GM12878 (cell line): ENCODE measurements around the gene SYCE1L. TPM values are rescaled to one million over a fixed set of nuclear protein-coding genes. Genes with fewer than 3 reads are reported as not detected.

Experiments
- CREB1 ChIP-seq: IDR thresholded peaks from 2 replicates; pipeline ENCODE4 v1.6.1; 2012; ENCODE audit warnings: low read depth, mild to moderate bottlenecking, inconsistent platforms
- CUX1 ChIP-seq: IDR thresholded peaks from 2 replicates; pipeline ENCODE4 v1.6.1; 2012; ENCODE audit warnings: improper control_type of control experiment, low read depth, low read length; ENCODE audit not compliant: insufficient replicate concordance
- EGR1 ChIP-seq, 2 experiments: IDR thresholded peaks; 1 replicate in 1 of 2; 2 replicates in 1 of 2; pipeline ENCODE4 v1.6.1; 2011 to 2012; ENCODE audit warnings: low read depth in 2 of 2, low read length in 2 of 2, borderline replicate concordance in 1 of 2, mild to moderate bottlenecking in 1 of 2, moderate library complexity in 1 of 2
- IKZF1 ChIP-seq: fragments of 450-650 bp; conservative IDR thresholded peaks from 2 replicates; pipeline ENCODE4 v1.6.1; 2017; ENCODE audit warnings: antibody characterized with exemption, mild to moderate bottlenecking
- KAT2A ChIP-seq: conservative IDR thresholded peaks from 2 replicates; pipeline ENCODE4 v1.6.1; 2011; ENCODE audit warnings: low read depth, low read length; ENCODE audit not compliant: control insufficient read depth
- NR2C2 ChIP-seq: IDR thresholded peaks from 2 replicates; pipeline ENCODE4 v1.6.1; 2011; ENCODE audit warnings: borderline replicate concordance, low read depth; ENCODE audit not compliant: control insufficient read depth, insufficient read length
- PBX3 ChIP-seq: IDR thresholded peaks from 2 replicates; pipeline ENCODE4 v1.6.1; 2011; ENCODE audit warnings: mild to moderate bottlenecking, low read depth, low read length, moderate library complexity; ENCODE audit not compliant: insufficient replicate concordance
- RAD51 ChIP-seq: fragments of 450-650 bp; IDR thresholded peaks from 2 replicates; pipeline ENCODE4 v1.6.1; 2016; ENCODE audit warnings: moderate library complexity, mild to moderate bottlenecking, inconsistent platforms
- SMAD1 ChIP-seq: fragments of 450-650 bp; IDR thresholded peaks from 2 replicates; pipeline ENCODE4 v1.6.1; 2018; ENCODE audit warnings: mild to moderate bottlenecking, low read depth; ENCODE audit not compliant: partially characterized antibody
- SMC3 ChIP-seq: IDR thresholded peaks from 2 replicates; pipeline ENCODE4 v1.6.1; 2011; ENCODE audit warnings: low read length, improper control_type of control experiment, borderline replicate concordance
- SPI1 ChIP-seq: IDR thresholded peaks from 2 replicates; pipeline ENCODE4 v1.6.1; 2011; ENCODE audit warnings: low read depth, mild to moderate bottlenecking, low read length, moderate library complexity, borderline replicate concordance; ENCODE audit not compliant: insufficient read depth
- WRNIP1 ChIP-seq: IDR thresholded peaks from 2 replicates; pipeline ENCODE4 v1.6.1; 2011; ENCODE audit warnings: low read depth, low read length, improper control_type of control experiment, borderline replicate concordance
- ZNF24 ChIP-seq: fragments of 450-650 bp; IDR thresholded peaks from 2 replicates; pipeline ENCODE4 v1.6.1; 2017; ENCODE audit warnings: antibody characterized with exemption, mild to moderate bottlenecking
- polyA plus RNA-seq, 11 experiments: library from polyadenylated mRNA; depleted of rRNA in 4 of 11; unstranded in 6 of 11; stranded (reverse) in 5 of 11; fragments of >200 nt; fragmentation: Nextera tagmentation in 4 of 11; fragmentation: Illumina TruSeq in 1 of 11; extraction: Ambion mirVana in 4 of 11; extraction: Trizol in 1 of 11; gene quantifications; 1 replicate in 1 of 11; 2 replicates in 10 of 11; pipeline versions ENCODE4 v1.2.1 to v1.2.3, GENCODE V29; 2011 to 2016; ENCODE audit warnings: inconsistent platforms in 2 of 11, missing spikeins in 2 of 11, low read depth in 1 of 11
- total RNA-seq, 4 experiments: library from RNA; depleted of rRNA in 3 of 4; stranded (reverse); fragments of >200 nt in 3 of 4; fragmentation: Illumina TruSeq in 1 of 4; extraction: Trizol in 1 of 4; gene quantifications; 2 replicates each; pipeline versions ENCODE4 v1.2.1 to v1.2.3, GENCODE V29; 2013 to 2021
- TF ChIP-seq, protein P1 (sequence below): fragments of 450-650 bp; formaldehyde crosslinking; IDR thresholded peaks from 2 replicates; pipeline ENCODE4 v1.4.0; 2022; ENCODE audit warnings: mild to moderate bottlenecking, moderate library complexity
- TF ChIP-seq, protein P2 (sequence below): fragments of 450-650 bp; IDR thresholded peaks from 2 replicates; pipeline ENCODE4 v1.6.1; 2016; ENCODE audit warnings: mild to moderate bottlenecking
- TF ChIP-seq, protein P3 (sequence below): IDR thresholded peaks from 2 replicates; pipeline ENCODE4 v1.6.1; 2012; ENCODE audit warnings: low read depth, low read length, improper control_type of control experiment

Gene SYCE1L
- total and polyA plus RNA-seq, 10 of the 15 experiments (the other 5 are each of a cell fraction or from before 2014, with no cell fraction given): 0.35 to 4.6 (median 0.91) TPM; not detected in 5

DNA sequence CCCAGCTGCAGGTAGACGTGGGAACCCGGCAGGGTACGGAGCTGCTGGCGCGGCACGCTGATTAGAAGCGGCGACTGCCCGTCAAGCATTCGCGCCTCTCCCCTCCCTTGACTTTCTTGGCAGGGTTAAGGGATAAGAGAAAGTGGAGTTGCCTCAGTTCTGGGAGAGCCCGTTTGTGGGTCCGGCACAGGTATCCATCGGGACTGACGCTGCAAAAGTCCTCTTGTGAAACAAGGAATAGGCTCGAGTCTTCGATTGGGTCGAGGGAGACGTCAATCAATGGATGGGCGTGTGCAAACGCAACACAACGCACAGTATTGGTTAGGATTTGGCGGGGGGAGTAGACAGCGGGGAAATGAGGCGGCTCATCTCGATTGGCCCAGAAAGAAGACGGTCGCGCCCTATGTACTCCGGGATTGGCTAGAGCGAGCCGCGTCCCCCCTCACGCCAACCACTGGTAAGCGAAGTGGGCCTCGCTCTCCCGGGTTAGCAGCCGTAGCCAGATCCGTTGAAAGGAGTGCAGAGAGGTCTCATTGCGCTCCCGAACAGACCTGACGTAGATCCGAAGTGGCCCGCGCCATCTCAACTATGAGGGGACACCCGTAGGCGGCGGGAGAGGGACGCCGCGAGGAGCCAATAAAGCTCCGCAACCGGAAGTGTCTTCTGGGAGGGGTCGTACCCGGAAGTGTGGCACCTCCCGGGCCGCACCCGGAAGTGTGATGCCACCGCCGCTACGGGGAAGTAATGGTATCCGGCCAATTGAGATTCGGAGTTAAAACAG lies 8.5 kb upstream of the SYCE1L start, which contains the start of gene MON1B (continued):
- TF ChIP-seq CUX1 (no peak), PBX3 (peak; percentile 94), NR2C2 (no peak), ZNF24 (no peak), IKZF1 (peak; percentile 86), SPI1 (no peak), KAT2A (no peak), SMAD1 (no peak), SMC3 (no peak), WRNIP1 (no peak), RAD51 (no peak), CREB1 (peak; percentile 86), EGR1 (IDR thresholded peaks at IDR 0.05; ENCODE audit: borderline replicate concordance in 1 of 2, low read depth in 2 of 2, low read length in 2 of 2) (peak in 1 of 2 experiments; percentile 53; a peak in 2 of 3 replicates)
- TF ChIP-seq, protein P1, sequence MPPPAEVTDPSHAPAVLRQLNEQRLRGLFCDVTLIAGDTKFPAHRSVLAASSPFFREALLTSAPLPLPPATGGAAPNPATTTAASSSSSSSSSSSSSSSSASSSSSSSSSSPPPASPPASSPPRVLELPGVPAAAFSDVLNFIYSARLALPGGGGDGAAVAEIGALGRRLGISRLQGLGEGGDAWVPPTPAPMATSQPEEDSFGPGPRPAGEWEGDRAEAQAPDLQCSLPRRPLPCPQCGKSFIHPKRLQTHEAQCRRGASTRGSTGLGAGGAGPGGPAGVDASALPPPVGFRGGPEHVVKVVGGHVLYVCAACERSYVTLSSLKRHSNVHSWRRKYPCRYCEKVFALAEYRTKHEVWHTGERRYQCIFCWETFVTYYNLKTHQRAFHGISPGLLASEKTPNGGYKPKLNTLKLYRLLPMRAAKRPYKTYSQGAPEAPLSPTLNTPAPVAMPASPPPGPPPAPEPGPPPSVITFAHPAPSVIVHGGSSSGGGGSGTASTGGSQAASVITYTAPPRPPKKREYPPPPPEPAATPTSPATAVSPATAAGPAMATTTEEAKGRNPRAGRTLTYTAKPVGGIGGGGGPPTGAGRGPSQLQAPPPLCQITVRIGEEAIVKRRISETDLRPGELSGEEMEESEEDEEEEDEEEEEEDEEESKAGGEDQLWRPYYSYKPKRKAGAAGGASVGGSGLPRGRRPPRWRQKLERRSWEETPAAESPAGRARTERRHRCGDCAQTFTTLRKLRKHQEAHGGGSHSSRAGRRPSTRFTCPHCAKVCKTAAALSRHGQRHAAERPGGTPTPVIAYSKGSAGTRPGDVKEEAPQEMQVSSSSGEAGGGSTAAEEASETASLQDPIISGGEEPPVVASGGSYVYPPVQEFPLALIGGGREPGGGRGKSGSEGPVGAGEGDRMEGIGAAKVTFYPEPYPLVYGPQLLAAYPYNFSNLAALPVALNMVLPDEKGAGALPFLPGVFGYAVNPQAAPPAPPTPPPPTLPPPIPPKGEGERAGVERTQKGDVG (CRISPR knock-in tag): no peak
- TF ChIP-seq, protein P2, sequence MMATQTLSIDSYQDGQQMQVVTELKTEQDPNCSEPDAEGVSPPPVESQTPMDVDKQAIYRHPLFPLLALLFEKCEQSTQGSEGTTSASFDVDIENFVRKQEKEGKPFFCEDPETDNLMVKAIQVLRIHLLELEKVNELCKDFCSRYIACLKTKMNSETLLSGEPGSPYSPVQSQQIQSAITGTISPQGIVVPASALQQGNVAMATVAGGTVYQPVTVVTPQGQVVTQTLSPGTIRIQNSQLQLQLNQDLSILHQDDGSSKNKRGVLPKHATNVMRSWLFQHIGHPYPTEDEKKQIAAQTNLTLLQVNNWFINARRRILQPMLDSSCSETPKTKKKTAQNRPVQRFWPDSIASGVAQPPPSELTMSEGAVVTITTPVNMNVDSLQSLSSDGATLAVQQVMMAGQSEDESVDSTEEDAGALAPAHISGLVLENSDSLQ: peak; percentile 99
- TF ChIP-seq, protein P3, sequence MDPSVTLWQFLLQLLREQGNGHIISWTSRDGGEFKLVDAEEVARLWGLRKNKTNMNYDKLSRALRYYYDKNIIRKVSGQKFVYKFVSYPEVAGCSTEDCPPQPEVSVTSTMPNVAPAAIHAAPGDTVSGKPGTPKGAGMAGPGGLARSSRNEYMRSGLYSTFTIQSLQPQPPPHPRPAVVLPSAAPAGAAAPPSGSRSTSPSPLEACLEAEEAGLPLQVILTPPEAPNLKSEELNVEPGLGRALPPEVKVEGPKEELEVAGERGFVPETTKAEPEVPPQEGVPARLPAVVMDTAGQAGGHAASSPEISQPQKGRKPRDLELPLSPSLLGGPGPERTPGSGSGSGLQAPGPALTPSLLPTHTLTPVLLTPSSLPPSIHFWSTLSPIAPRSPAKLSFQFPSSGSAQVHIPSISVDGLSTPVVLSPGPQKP: peak; percentile 89
